Measurements from ENCODE around the gene JAZF1.

- TF ChIP-seq CTCF (IDR thresholded peaks at IDR 0.05) (no peak), POLR2A (IDR thresholded peaks at IDR 0.05) (no peak)
Measured at GRCh38 chr7:28054531-28055160, 125.9 kb downstream of the JAZF1 start.

Data from prostate gland (tissue), 2 donors.